CD14-positive monocyte (primary cell): ENCODE data around the gene ADAMTS9. TPM values are rescaled to one million over a fixed set of nuclear protein-coding genes. Genes with fewer than 3 reads are reported as not detected.

Experiments
- DNase-seq, 3 donors: peaks; one replicate each; pipeline ENCODE4 v3.0.0-alpha.2; 2011 to 2022
- H2AFZ ChIP-seq: 2 replicates; pipeline ENCODE4 v1.6.0; 2012; ENCODE audit warnings: mild to moderate bottlenecking, low read depth, low read length, inconsistent platforms; ENCODE audit not compliant: insufficient read depth, poor library complexity, severe bottlenecking
- H3K27ac ChIP-seq, 2 donors: 1 replicate in 1 of 2; 2 replicates in 1 of 2; pipeline ENCODE4 v1.5.1; 2012 to 2013; ENCODE audit warnings: low read length in 2 of 2, control low read depth in 1 of 2, inconsistent platforms in 1 of 2, low read depth in 1 of 2, mild to moderate bottlenecking in 1 of 2
- H3K27me3 ChIP-seq, 2 donors: one replicate each; pipeline versions ENCODE4 v1.6.0 to v1.6.1; 2011 to 2013; ENCODE audit warnings: low read length in 2 of 2; ENCODE audit not compliant: control insufficient read depth in 2 of 2, insufficient read depth in 2 of 2
- H3K36me3 ChIP-seq, 2 donors: replicated peaks in 1 of 2; 1 replicate in 1 of 2; 2 replicates in 1 of 2; pipeline versions ENCODE4 v1.5.1 to v1.6.1; 2012 to 2013; ENCODE audit warnings: low read length in 2 of 2, control low read depth in 1 of 2, inconsistent platforms in 1 of 2, mild to moderate bottlenecking in 1 of 2; ENCODE audit not compliant: insufficient read depth in 2 of 2, control insufficient read depth in 1 of 2
- H3K4me1 ChIP-seq, 2 donors: 1 replicate in 1 of 2; 2 replicates in 1 of 2; pipeline versions ENCODE4 v1.5.1 to v1.6.1; 2012 to 2013; ENCODE audit warnings: low read length in 2 of 2, control low read depth in 1 of 2, inconsistent platforms in 1 of 2, mild to moderate bottlenecking in 1 of 2, moderate library complexity in 1 of 2; ENCODE audit not compliant: insufficient read depth in 2 of 2, control insufficient read depth in 1 of 2
- H3K4me2 ChIP-seq: replicated peaks from 2 replicates; pipeline ENCODE3; 2012; ENCODE audit warnings: low read length, moderate library complexity, mild to moderate bottlenecking; ENCODE audit not compliant: poor library complexity, severe bottlenecking; ENCODE audit errors: extremely low read depth
- H3K4me3 ChIP-seq, 3 experiments: fragments of 200-600 bp in 1 of 3; sonication (generic) in 1 of 3; replicated peaks in 1 of 3; 1 replicate in 2 of 3; 2 replicates in 1 of 3; pipeline ENCODE4 v1.5.1; 2011 to 2013; ENCODE audit warnings: low read length in 3 of 3, mild to moderate bottlenecking in 3 of 3, control low read depth in 2 of 3, low read depth in 2 of 3, inconsistent platforms in 1 of 3, moderate library complexity in 1 of 3
- H3K79me2 ChIP-seq: 2 replicates; pipeline ENCODE4 v1.6.0; 2012; ENCODE audit warnings: mild to moderate bottlenecking, control low read depth, inconsistent platforms, low read length, moderate library complexity; ENCODE audit not compliant: insufficient read depth
- H3K9ac ChIP-seq: 2 replicates; pipeline ENCODE4 v1.6.0; 2017; ENCODE audit warnings: low read length, mild to moderate bottlenecking; ENCODE audit not compliant: insufficient read depth, poor library complexity, severe bottlenecking
- H3K9me3 ChIP-seq, 2 donors: replicated peaks in 1 of 2; 1 replicate in 1 of 2; 2 replicates in 1 of 2; pipeline versions ENCODE4 v1.5.1 to v1.6.1; 2012 to 2013; ENCODE audit warnings: low read length in 2 of 2, control low read depth in 1 of 2; ENCODE audit not compliant: control insufficient read depth in 1 of 2, insufficient read depth in 1 of 2
- H4K20me1 ChIP-seq: 2 replicates; pipeline ENCODE4 v1.6.0; 2012; ENCODE audit warnings: mild to moderate bottlenecking, low read length, control low read depth, moderate library complexity; ENCODE audit not compliant: insufficient read depth
- H3K27ac Mint-ChIP-seq, 7 donors: one replicate each; pipeline ENCODE4 v1.8.0; 2020; ENCODE audit warnings: mild to moderate bottlenecking in 7 of 7, mixed read lengths in 7 of 7, moderate library complexity in 6 of 7, inconsistent platforms in 2 of 7
- H3K27me3 Mint-ChIP-seq, 3 donors: one replicate each; pipeline ENCODE4 v1.8.0; 2021 to 2022; ENCODE audit warnings: low read depth in 3 of 3, mild to moderate bottlenecking in 3 of 3, mixed read lengths in 3 of 3, moderate library complexity in 3 of 3, inconsistent platforms in 1 of 3
- H3K36me3 Mint-ChIP-seq, 2 donors: one replicate each; pipeline ENCODE4 v1.8.0; 2020; ENCODE audit warnings: mixed read lengths in 2 of 2, inconsistent platforms in 1 of 2, mild to moderate bottlenecking in 1 of 2
- H3K4me1 Mint-ChIP-seq: one replicate; pipeline ENCODE4 v1.8.0; 2020; ENCODE audit warnings: mild to moderate bottlenecking, mixed read lengths
- H3K4me3 Mint-ChIP-seq, 2 donors: one replicate each; pipeline ENCODE4 v1.8.0; 2020; ENCODE audit warnings: mild to moderate bottlenecking in 2 of 2, mixed read lengths in 2 of 2, moderate library complexity in 1 of 2
- H3K9me3 Mint-ChIP-seq, 7 donors: one replicate each; pipeline ENCODE4 v1.8.0; 2020 to 2022; ENCODE audit warnings: mixed read lengths in 7 of 7, mild to moderate bottlenecking in 6 of 7, moderate library complexity in 6 of 7, inconsistent platforms in 2 of 7
- CTCF ChIP-seq: fragments of 200-600 bp; IDR thresholded peaks from one replicate; pipeline ENCODE4 v1.8.0; 2022; ENCODE audit warnings: antibody characterized with exemption, mild to moderate bottlenecking
- WGBS: methylation state at CpG from one replicate; pipeline ENCODE4 v1.1.5; 2013; ENCODE audit warnings: missing lambda C conversion rate; ENCODE audit not compliant: insufficient coverage; 5-methylcytosine and 5-hydroxymethylcytosine counted together
- intact Hi-C, 2 donors: fragments of 100-400 bp; cut with micrococcal nuclease; formaldehyde crosslinking; loops; one replicate each; pipeline versions ENCODE4 v1.15.0 to v1.15.1; 2023
- polyA plus RNA-seq, 3 donors: library from polyadenylated mRNA; depleted of rRNA in 1 of 3; unstranded in 2 of 3; stranded (reverse) in 1 of 3; fragments of 300-500 nt in 2 of 3; fragments of >200 nt in 1 of 3; fragmentation: Illumina TruSeq in 2 of 3; gene quantifications; 1 replicate in 2 of 3; 2 replicates in 1 of 3; pipeline ENCODE4 v1.2.3, GENCODE V29; 2012 to 2021

ADAMTS9 gene
- polyA plus RNA-seq, 3 donors, result not detected

DNA sequence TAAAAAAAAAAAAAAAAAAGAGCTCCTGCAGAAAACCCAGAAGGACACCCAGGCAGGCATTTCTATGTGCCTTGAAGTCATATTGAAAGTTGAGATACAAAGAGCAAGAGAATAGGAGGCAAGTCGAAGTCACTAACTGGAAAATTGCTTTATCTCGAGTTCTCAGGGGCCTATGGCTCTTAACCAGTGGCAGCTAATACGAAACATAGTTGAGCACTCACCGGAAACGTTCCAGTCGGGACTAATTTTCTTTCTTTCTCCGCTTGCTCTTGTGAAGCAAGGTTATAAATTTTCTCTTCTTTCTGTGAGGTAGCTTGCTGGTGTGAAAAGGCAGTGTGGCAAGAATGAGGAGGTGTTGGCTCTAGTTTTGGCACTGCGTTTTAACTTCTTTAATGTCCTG is 181.5 kb downstream of the ADAMTS9 start:
- H3K79me2 ChIP-seq, result no peaks in the 10 kb centered on the region
- H3K36me3 ChIP-seq, result no peaks in the 10 kb centered on the region
- no peak overlapping the region for H3K27ac Mint-ChIP-seq
- no peak overlapping the region for H3K9ac ChIP-seq
- H3K27me3 ChIP-seq, result peaks cover 0 to 2% of the 10 kb centered on the region in 2 donors
- no peaks in the 10 kb centered on the region for H4K20me1 ChIP-seq
- peaks cover 0 to 8% (median 1%) of the 10 kb centered on the region in 3 donors for H3K27me3 Mint-ChIP-seq
- no peaks in the 10 kb centered on the region for H3K9me3 ChIP-seq
- intact Hi-C loops, result no loop called here
- no peaks in the 10 kb centered on the region for H3K4me1 ChIP-seq
- H3K4me2 ChIP-seq, result no peak overlapping the region
- peaks cover 3% of the 10 kb centered on the region for H3K4me1 Mint-ChIP-seq
- no peak overlapping the region for H2AFZ ChIP-seq
- 87% methylated on average over 6 of the region's 8 CpGs for WGBS
- no peak overlapping the region for H3K27ac ChIP-seq
- H3K4me3 ChIP-seq, result no peak overlapping the region
- no peak for TF ChIP-seq CTCF
- no peak for DNase-seq
- peaks cover 0 to 12% (median 4%) of the 10 kb centered on the region in 7 donors for H3K9me3 Mint-ChIP-seq
- no peak overlapping the region for H3K4me3 Mint-ChIP-seq
- no peaks in the 10 kb centered on the region for H3K36me3 Mint-ChIP-seq

GRCh38 chr3:64505419-64505818 is 182.4 kb downstream of the ADAMTS9 start:
- Mint-ChIP-seq H3K4me3 (no peak overlapping the region), H3K27me3 (peaks cover 0 to 8% (median 1%) of the 10 kb centered on the region in 3 donors), H3K9me3 (peaks cover 0 to 12% (median 4%) of the 10 kb centered on the region in 7 donors), H3K4me1 (peaks cover 3% of the 10 kb centered on the region), H3K27ac (no peak overlapping the region), H3K36me3 (no peaks in the 10 kb centered on the region)
- peaks cover 2% of the 10 kb centered on the region in 2 donors for H3K27me3 ChIP-seq
- H3K79me2 ChIP-seq, result no peaks in the 10 kb centered on the region
- no peaks in the 10 kb centered on the region for H3K9me3 ChIP-seq
- H2AFZ ChIP-seq, result no peak overlapping the region
- no peak overlapping the region for H3K27ac ChIP-seq
- DNase-seq, result no peak
- TF ChIP-seq CTCF, result no peak
- no peak overlapping the region for H3K4me3 ChIP-seq
- H3K36me3 ChIP-seq, result no peaks in the 10 kb centered on the region
- H3K4me1 ChIP-seq, result no peaks in the 10 kb centered on the region
- H3K9ac ChIP-seq, result no peak overlapping the region
- WGBS, result no CpG with 5 or more reads among the region's 7 CpGs
- intact Hi-C loops, result no loop called here
- no peaks in the 10 kb centered on the region for H4K20me1 ChIP-seq
- no peak overlapping the region for H3K4me2 ChIP-seq
